Measurements from ENCODE around the gene SAPCD2. TPM values are rescaled to one million over a fixed set of nuclear protein-coding genes. Genes with fewer than 3 reads are reported as not detected.

SAPCD2 gene
- total and polyA plus RNA-seq, 2 of the 8 experiments (the other 6 are each of a cell fraction or from before 2014, with no cell fraction given) = 12.7 to 32.1 TPM

- no peak overlapping the region for H3K23ac ChIP-seq (ENCODE audit: insufficient read length)
- H3K18ac ChIP-seq (ENCODE audit: extremely low read depth, low read length) = no peak overlapping the region
- no peak overlapping the region for H2BK20ac ChIP-seq (ENCODE audit: low read length)
- CTCF ChIA-PET (ENCODE audit: partially characterized antibody) = interaction anchor here (0.7 to 7.6 kb wide), 8 partner anchors 8 to 1521 kb away, joined by 3 to 291 read pairs (median 6); partner anchors contain the start of genes ABCA2, FUT7, SAPCD2 and UAP1L1
- H4K91ac ChIP-seq (replicated peaks; ENCODE audit: insufficient read length, low read length) = no peak overlapping the region
- H2BK12ac ChIP-seq (ENCODE audit: low read depth, low read length) = no peak overlapping the region
- peaks cover 0 to 25% (median 12%) of the 10 kb centered on the region in 4 experiments; a peak in 5 of 7 replicates for H3K4me1 ChIP-seq (replicated peaks in 1 of 4; ENCODE audit: control insufficient read depth in 3 of 4, insufficient read depth in 4 of 4, low read length in 3 of 4)
- H3K9ac ChIP-seq (replicated peaks in 1 of 4; ENCODE audit: extremely low read depth in 1 of 4, low read depth in 3 of 4, low read length in 3 of 4) = no peak overlapping the region
- H3K4ac ChIP-seq (replicated peaks; ENCODE audit: insufficient read length, low read depth, low read length) = no peak overlapping the region
- H3K79me2 ChIP-seq (ENCODE audit: control insufficient read depth in 1 of 2, insufficient read depth in 2 of 2, low read length in 2 of 2) = no peaks in the 10 kb centered on the region
- no peak overlapping the region for H3K4me3 ChIP-seq (ENCODE audit: extremely low read depth in 1 of 4, insufficient read depth in 2 of 4, low read depth in 3 of 4, low read length in 4 of 4)
- H3K36me3 ChIP-seq (ENCODE audit: control insufficient read depth in 2 of 4, insufficient read depth in 4 of 4, low read length in 3 of 4) = no peaks in the 10 kb centered on the region
- POLR2A ChIA-PET (ENCODE audit: partially characterized antibody) = no interaction called here
- no peak overlapping the region for H4K8ac ChIP-seq (ENCODE audit: extremely low read depth, insufficient read depth, low read length)
- H2BK5ac ChIP-seq (ENCODE audit: low read depth, low read length) = no peak overlapping the region
- no peaks in the 10 kb centered on the region for H3K9me3 ChIP-seq (ENCODE audit: insufficient read depth in 2 of 2, low read depth in 1 of 2, low read length in 1 of 2)
- no peak overlapping the region for H2AFZ ChIP-seq (ENCODE audit: low read length)
- no peak overlapping the region for H4K5ac ChIP-seq (ENCODE audit: insufficient read length, low read depth, low read length)
- no peak overlapping the region for H2BK15ac ChIP-seq (ENCODE audit: low read length)
- no peak overlapping the region for H2BK120ac ChIP-seq (replicated peaks; ENCODE audit: low read depth, low read length)
- WGBS, 2 experiments (ENCODE audit: extremely low coverage in 1 of 2, insufficient coverage in 1 of 2, insufficient read length in 1 of 2, insufficient replicate concordance in 2 of 2, low coverage in 1 of 2, low lambda C conversion rate in 2 of 2, missing lambda C conversion rate in 1 of 2) = 82% methylated on average over 5 of the region's 5 CpGs; no CpG with 5 or more reads in 1 of the 2 experiments
- DNase-seq (ENCODE audit: low read depth in 1 of 2, low spot score in 2 of 2) (no peak), FAIRE-seq (no peak)
- H3K79me1 ChIP-seq (ENCODE audit: low read depth, low read length) = no peaks in the 10 kb centered on the region
- H3K4me2 ChIP-seq (ENCODE audit: insufficient read depth in 1 of 2, low read depth in 2 of 2, low read length in 2 of 2) = no peak overlapping the region
- H3K14ac ChIP-seq (ENCODE audit: insufficient read length) = no peak overlapping the region
- H3K23me2 ChIP-seq (ENCODE audit: low read depth, low read length) = peaks cover 16% of the 10 kb centered on the region; the same call in 1 of the 2 replicates
- H4K20me1 ChIP-seq (replicated peaks in 1 of 2; ENCODE audit: control insufficient read depth in 1 of 2, insufficient read depth in 2 of 2, low read length in 2 of 2) = peaks cover 1 to 17% of the 10 kb centered on the region in 2 experiments
- H3K56ac ChIP-seq (replicated peaks; ENCODE audit: insufficient read length, low read depth, low read length) = no peak overlapping the region
- H3K27me3 ChIP-seq (replicated peaks in 1 of 4; ENCODE audit: control insufficient read depth in 3 of 4, extremely low read depth in 1 of 4, insufficient read depth in 3 of 4, low read length in 3 of 4) = peaks cover 22 to 78% (median 60%) of the 10 kb centered on the region in 4 experiments
- no peak overlapping the region for H2AK5ac ChIP-seq (ENCODE audit: low read depth, low read length)
- no peak overlapping the region for H3K27ac ChIP-seq (ENCODE audit: low read depth, low read length)
- TF ChIP-seq RBBP5 (IDR thresholded peaks at IDR 0.05; ENCODE audit: borderline replicate concordance, low read depth, low read length) = no peak
- no peak for TF ChIP-seq ASH2L (IDR thresholded peaks at IDR 0.05; ENCODE audit: low read length)
Observed at GRCh38 chr9:137050570-137050969, 19.8 kb downstream of the SAPCD2 start.
